Endothelial cell (in vitro differentiated cells): Measurements from ENCODE around the gene GCG. TPM values are rescaled to one million over a fixed set of nuclear protein-coding genes. Genes with fewer than 3 reads are reported as not detected.

ENCODE experiments used
- DNase-seq: peaks from one replicate; pipeline ENCODE4 v3.0.0; 2021; ENCODE audit warnings: low spot score
- H3K27ac Mint-ChIP-seq: one replicate; pipeline ENCODE4 v1.8.0; 2021; ENCODE audit warnings: mixed read lengths, inconsistent platforms; ENCODE audit not compliant: unreplicated experiment
- H3K27me3 Mint-ChIP-seq: one replicate; pipeline ENCODE4 v1.8.0; 2021; ENCODE audit warnings: mild to moderate bottlenecking, moderate library complexity, mixed read lengths, inconsistent platforms; ENCODE audit not compliant: unreplicated experiment
- H3K36me3 Mint-ChIP-seq: one replicate; pipeline ENCODE4 v1.8.0; 2021; ENCODE audit warnings: mild to moderate bottlenecking, low read depth, mixed read lengths, inconsistent platforms; ENCODE audit not compliant: unreplicated experiment
- H3K4me1 Mint-ChIP-seq: one replicate; pipeline ENCODE4 v1.8.0; 2021; ENCODE audit warnings: mild to moderate bottlenecking, mixed read lengths, inconsistent platforms; ENCODE audit not compliant: unreplicated experiment
- H3K4me3 Mint-ChIP-seq: one replicate; pipeline ENCODE4 v1.8.0; 2021; ENCODE audit warnings: mild to moderate bottlenecking, mixed read lengths, inconsistent platforms; ENCODE audit not compliant: unreplicated experiment
- H3K9me3 Mint-ChIP-seq: one replicate; pipeline ENCODE4 v1.8.0; 2021; ENCODE audit warnings: mixed read lengths, inconsistent platforms; ENCODE audit not compliant: unreplicated experiment
- total RNA-seq: library from RNA; stranded (reverse); fragmentation: NEBNext Ultra II Directional; extraction: Animal tissue kit (Norgen Biotek cat#: 25700); gene quantifications from one replicate; pipeline ENCODE4 v1.2.1, GENCODE V29; 2021; ENCODE audit not compliant: unreplicated experiment
- TF ChIP-seq, protein P1 (sequence below): fragments of 200-600 bp; sonication (generic); IDR thresholded peaks from one replicate; pipeline ENCODE4 v1.5.0; 2021; ENCODE audit warnings: antibody characterized with exemption; ENCODE audit not compliant: unreplicated experiment

Gene GCG
- total RNA-seq, 1 donor from 2014 or later, result not detected

DNA sequence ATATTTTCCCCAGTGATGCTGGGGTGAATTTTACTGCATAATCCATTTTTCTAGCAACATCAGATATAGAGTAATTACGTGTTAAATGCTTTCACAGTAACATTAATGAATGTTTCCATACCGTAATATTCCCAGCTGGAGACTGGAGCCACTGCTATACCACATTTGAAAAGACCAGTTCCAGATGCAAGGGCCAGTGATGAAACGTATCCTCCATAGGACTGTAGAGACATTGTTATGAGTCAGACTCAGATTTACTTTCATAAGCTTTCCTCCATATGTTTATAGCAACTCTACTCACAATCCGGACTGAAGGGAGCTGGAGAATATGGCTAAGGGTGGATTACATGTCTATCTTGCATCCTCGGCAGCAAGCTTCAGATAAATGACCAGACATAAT, 22.7 kb upstream of the GCG start:
- Mint-ChIP-seq H3K4me3 (no peak overlapping the region), H3K9me3 (no peaks in the 10 kb centered on the region), H3K27me3 (no peaks in the 10 kb centered on the region), H3K36me3 (no peaks in the 10 kb centered on the region), H3K27ac (no peak overlapping the region), H3K4me1 (no peaks in the 10 kb centered on the region)
- TF ChIP-seq, protein P1, sequence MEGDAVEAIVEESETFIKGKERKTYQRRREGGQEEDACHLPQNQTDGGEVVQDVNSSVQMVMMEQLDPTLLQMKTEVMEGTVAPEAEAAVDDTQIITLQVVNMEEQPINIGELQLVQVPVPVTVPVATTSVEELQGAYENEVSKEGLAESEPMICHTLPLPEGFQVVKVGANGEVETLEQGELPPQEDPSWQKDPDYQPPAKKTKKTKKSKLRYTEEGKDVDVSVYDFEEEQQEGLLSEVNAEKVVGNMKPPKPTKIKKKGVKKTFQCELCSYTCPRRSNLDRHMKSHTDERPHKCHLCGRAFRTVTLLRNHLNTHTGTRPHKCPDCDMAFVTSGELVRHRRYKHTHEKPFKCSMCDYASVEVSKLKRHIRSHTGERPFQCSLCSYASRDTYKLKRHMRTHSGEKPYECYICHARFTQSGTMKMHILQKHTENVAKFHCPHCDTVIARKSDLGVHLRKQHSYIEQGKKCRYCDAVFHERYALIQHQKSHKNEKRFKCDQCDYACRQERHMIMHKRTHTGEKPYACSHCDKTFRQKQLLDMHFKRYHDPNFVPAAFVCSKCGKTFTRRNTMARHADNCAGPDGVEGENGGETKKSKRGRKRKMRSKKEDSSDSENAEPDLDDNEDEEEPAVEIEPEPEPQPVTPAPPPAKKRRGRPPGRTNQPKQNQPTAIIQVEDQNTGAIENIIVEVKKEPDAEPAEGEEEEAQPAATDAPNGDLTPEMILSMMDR, result no peak
- no peak for DNase-seq

DNA sequence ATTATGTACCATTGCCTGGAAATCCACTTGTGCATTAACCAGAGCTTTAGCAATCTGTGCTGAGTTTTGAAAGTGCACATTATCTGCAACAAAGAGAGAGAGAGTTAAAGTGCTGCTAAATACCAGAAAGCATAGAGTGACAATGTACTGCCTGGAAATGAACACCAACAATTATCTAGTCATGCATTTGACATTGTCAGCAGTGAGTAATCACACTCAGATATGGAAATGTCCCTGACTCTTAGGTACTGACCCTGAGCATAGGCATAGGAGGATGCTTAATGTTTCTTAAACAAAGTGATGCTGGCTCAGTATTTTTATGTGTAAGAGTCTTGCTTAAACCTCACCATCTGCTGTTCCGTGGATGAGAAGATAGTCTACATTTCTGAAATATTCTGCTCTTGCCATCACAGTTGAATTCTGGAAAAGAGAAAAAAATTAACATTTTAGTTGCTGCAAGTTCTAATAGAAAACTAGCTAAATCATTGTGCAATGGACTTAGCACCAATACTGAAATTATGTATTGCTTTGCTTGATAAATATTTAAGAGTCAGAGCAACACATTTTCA, 20.8 kb upstream of the GCG start:
- Mint-ChIP-seq H3K4me3 (no peak overlapping the region), H3K36me3 (no peaks in the 10 kb centered on the region), H3K4me1 (no peaks in the 10 kb centered on the region), H3K27me3 (no peaks in the 10 kb centered on the region), H3K9me3 (no peaks in the 10 kb centered on the region), H3K27ac (no peak overlapping the region)
- TF ChIP-seq, protein P1, result no peak
- no peak for DNase-seq

DNA sequence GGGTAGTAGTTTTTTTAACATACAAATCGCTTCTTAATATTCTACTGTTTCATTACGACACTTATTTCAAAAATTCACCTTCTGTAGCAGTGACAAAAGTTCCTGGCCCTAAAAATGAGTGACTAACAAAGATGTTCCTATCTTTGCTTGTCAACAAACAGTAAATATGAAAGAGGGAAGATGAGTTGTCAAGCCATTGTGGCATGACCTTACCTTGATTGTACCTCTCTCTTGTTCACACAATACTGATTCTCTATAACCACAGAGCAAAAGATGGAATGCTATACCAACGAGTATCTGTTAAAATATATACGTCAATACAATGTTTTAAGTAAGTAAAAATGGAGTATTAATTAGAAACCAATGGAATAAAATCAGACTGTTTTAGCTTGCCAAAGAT, 14.7 kb upstream of the GCG start:
- Mint-ChIP-seq H3K4me3 (no peak overlapping the region), H3K4me1 (no peaks in the 10 kb centered on the region), H3K27me3 (no peaks in the 10 kb centered on the region), H3K27ac (no peak overlapping the region), H3K36me3 (no peaks in the 10 kb centered on the region), H3K9me3 (no peaks in the 10 kb centered on the region)
- no peak for DNase-seq
- TF ChIP-seq, protein P1, result no peak

DNA sequence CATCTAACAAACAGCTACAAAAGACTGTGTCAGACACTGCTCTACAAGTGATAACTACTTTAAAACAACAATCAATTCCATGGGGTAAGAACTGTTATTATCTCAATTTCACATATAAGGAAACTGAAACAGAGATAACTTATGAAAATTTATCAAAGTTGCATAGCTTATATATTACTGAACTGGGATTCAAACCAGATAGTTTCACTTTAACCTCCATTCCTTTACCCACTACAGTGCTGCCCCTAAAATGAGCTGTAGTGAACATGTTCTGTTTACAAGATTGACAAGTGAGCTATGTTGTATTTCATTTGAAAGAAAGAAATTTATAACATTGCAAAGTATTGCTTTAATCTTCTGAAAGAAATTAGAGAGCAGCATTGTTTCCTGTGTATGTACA, 14.1 kb upstream of the GCG start:
- no peaks in the 10 kb centered on the region for H3K27me3 Mint-ChIP-seq
- H3K4me3 Mint-ChIP-seq, result no peak overlapping the region
- TF ChIP-seq, protein P1, result no peak
- H3K27ac Mint-ChIP-seq, result no peak overlapping the region
- no peaks in the 10 kb centered on the region for H3K36me3 Mint-ChIP-seq
- no peak for DNase-seq
- H3K4me1 Mint-ChIP-seq, result no peaks in the 10 kb centered on the region
- H3K9me3 Mint-ChIP-seq, result no peaks in the 10 kb centered on the region

DNA sequence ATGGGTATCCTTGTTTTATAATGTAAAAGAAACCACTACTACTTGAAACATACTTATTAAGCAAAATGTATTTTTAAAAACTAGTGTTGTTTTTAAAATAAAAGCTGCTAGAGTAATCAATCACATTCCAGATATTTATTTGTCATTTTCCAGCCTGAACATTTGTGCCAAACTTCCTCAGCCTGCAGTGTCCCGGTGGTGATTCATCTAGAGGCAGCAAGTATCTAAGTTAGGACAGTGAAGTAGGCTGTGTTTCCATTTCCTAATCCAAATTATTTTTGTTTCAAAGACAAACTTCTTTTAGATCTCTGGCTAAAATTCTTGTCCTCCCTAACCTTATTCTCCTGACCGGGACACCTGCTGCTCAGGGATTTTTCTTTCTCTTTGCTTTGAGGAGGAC, 12.8 kb upstream of the GCG start:
- no peak for DNase-seq
- Mint-ChIP-seq H3K27ac (no peak overlapping the region), H3K4me1 (no peaks in the 10 kb centered on the region), H3K36me3 (no peaks in the 10 kb centered on the region), H3K4me3 (no peak overlapping the region), H3K27me3 (no peaks in the 10 kb centered on the region), H3K9me3 (no peaks in the 10 kb centered on the region)
- TF ChIP-seq, protein P1, result no peak
